ENCODE results near the gene HOXD9.

Gene HOXD9

GRCh38 chr2:176122052-176122682 lies 352 bp upstream of the HOXD9 start:
- WGBS (ENCODE audit: insufficient coverage, insufficient read length), result no CpG with 5 or more reads among the region's 47 CpGs
- H3K27ac ChIP-seq (ENCODE audit: low read length), result no peak overlapping the region

GRCh38 chr2:176123411-176124109 lies 1.0 kb downstream of the HOXD9 start:
- Histone ChIP-seq H3K27ac (ENCODE audit: low read length) (no peak overlapping the region), H3K4me1 (ENCODE audit: control insufficient read depth, insufficient read depth, low read length) (peaks cover 7% of the 10 kb centered on the region; the same call in 1 of the 2 replicates), H3K27me3 (ENCODE audit: control insufficient read depth, insufficient read depth, low read length) (peaks cover 92% of the 10 kb centered on the region), H3K4me3 (ENCODE audit: low read length) (no peak overlapping the region), H3K9me3 (ENCODE audit: control insufficient read depth, insufficient read depth, low read length) (no peaks in the 10 kb centered on the region), H3K36me3 (ENCODE audit: control insufficient read depth, insufficient read depth, low read length) (no peaks in the 10 kb centered on the region)
- no CpG with 5 or more reads among the region's 40 CpGs for WGBS (ENCODE audit: insufficient coverage, insufficient read length)
- DNase-seq (ENCODE audit: low read depth, low spot score), result no peak

More at GRCh38 chr2:176122052-176122682, 352 bp upstream of the HOXD9 start:
- Histone ChIP-seq H3K36me3 (ENCODE audit: control insufficient read depth, insufficient read depth, low read length) (no peaks in the 10 kb centered on the region), H3K9me3 (ENCODE audit: control insufficient read depth, insufficient read depth, low read length) (no peaks in the 10 kb centered on the region), H3K27me3 (ENCODE audit: control insufficient read depth, insufficient read depth, low read length) (peaks cover 94% of the 10 kb centered on the region), H3K4me1 (ENCODE audit: control insufficient read depth, insufficient read depth, low read length) (peaks cover 7% of the 10 kb centered on the region; the same call in 1 of the 2 replicates), H3K4me3 (ENCODE audit: low read length) (no peak overlapping the region; the same call in 1 of the 2 replicates)
- no peak for DNase-seq (ENCODE audit: low read depth, low spot score)

- Histone ChIP-seq H3K36me3 (ENCODE audit: control insufficient read depth, insufficient read depth, low read length) (no peaks in the 10 kb centered on the region), H3K27me3 (ENCODE audit: control insufficient read depth, insufficient read depth, low read length) (peaks cover 94% of the 10 kb centered on the region), H3K4me1 (ENCODE audit: control insufficient read depth, insufficient read depth, low read length) (peaks cover 10% of the 10 kb centered on the region; the same call in 1 of the 2 replicates), H3K27ac (ENCODE audit: low read length) (no peak overlapping the region), H3K9me3 (ENCODE audit: control insufficient read depth, insufficient read depth, low read length) (no peaks in the 10 kb centered on the region), H3K4me3 (ENCODE audit: low read length) (no peak overlapping the region)
- WGBS (ENCODE audit: insufficient coverage, insufficient read length), result no CpG with 5 or more reads among the region's 34 CpGs
- no peak for DNase-seq (ENCODE audit: low read depth, low spot score)
Observed at GRCh38 chr2:176124110-176124946, 1.8 kb downstream of the HOXD9 start.

GRCh38 chr2:176124947-176125771 lies 2.6 kb downstream of the HOXD9 start:
- Histone ChIP-seq H3K27ac (ENCODE audit: low read length) (no peak overlapping the region), H3K4me1 (ENCODE audit: control insufficient read depth, insufficient read depth, low read length) (peaks cover 12% of the 10 kb centered on the region; the same call in 1 of the 2 replicates), H3K27me3 (ENCODE audit: control insufficient read depth, insufficient read depth, low read length) (peaks cover 92% of the 10 kb centered on the region), H3K9me3 (ENCODE audit: control insufficient read depth, insufficient read depth, low read length) (no peaks in the 10 kb centered on the region), H3K36me3 (ENCODE audit: control insufficient read depth, insufficient read depth, low read length) (no peaks in the 10 kb centered on the region), H3K4me3 (ENCODE audit: low read length) (no peak overlapping the region)
- WGBS (ENCODE audit: insufficient coverage, insufficient read length), result no CpG with 5 or more reads among the region's 9 CpGs
- DNase-seq (ENCODE audit: low read depth, low spot score), result no peak

GRCh38 chr2:176125772-176126054 lies 3.2 kb downstream of the HOXD9 start:
- Histone ChIP-seq H3K27ac (ENCODE audit: low read length) (no peak overlapping the region), H3K36me3 (ENCODE audit: control insufficient read depth, insufficient read depth, low read length) (no peaks in the 10 kb centered on the region), H3K27me3 (ENCODE audit: control insufficient read depth, insufficient read depth, low read length) (peaks cover 91% of the 10 kb centered on the region), H3K4me3 (ENCODE audit: low read length) (no peak overlapping the region), H3K4me1 (ENCODE audit: control insufficient read depth, insufficient read depth, low read length) (peaks cover 12% of the 10 kb centered on the region; the same call in 1 of the 2 replicates), H3K9me3 (ENCODE audit: control insufficient read depth, insufficient read depth, low read length) (no peaks in the 10 kb centered on the region)
- DNase-seq (ENCODE audit: low read depth, low spot score), result no peak
- no CpG with 5 or more reads among the region's 6 CpGs for WGBS (ENCODE audit: insufficient coverage, insufficient read length)

- Histone ChIP-seq H3K9me3 (ENCODE audit: control insufficient read depth, insufficient read depth, low read length) (no peaks in the 10 kb centered on the region), H3K27ac (ENCODE audit: low read length) (no peak overlapping the region), H3K4me3 (ENCODE audit: low read length) (no peak overlapping the region), H3K27me3 (ENCODE audit: control insufficient read depth, insufficient read depth, low read length) (peaks cover 88% of the 10 kb centered on the region), H3K4me1 (ENCODE audit: control insufficient read depth, insufficient read depth, low read length) (peaks cover 12% of the 10 kb centered on the region; the same call in 1 of the 2 replicates), H3K36me3 (ENCODE audit: control insufficient read depth, insufficient read depth, low read length) (no peaks in the 10 kb centered on the region)
- DNase-seq (ENCODE audit: low read depth, low spot score), result no peak
- no CpG with 5 or more reads among the region's 13 CpGs for WGBS (ENCODE audit: insufficient coverage, insufficient read length)
Observed at GRCh38 chr2:176126929-176127773, 4.6 kb downstream of the HOXD9 start.

GRCh38 chr2:176127774-176128072 lies 5.2 kb downstream of the HOXD9 start:
- H3K9me3 ChIP-seq (ENCODE audit: control insufficient read depth, insufficient read depth, low read length), result no peaks in the 10 kb centered on the region
- H3K36me3 ChIP-seq (ENCODE audit: control insufficient read depth, insufficient read depth, low read length), result no peaks in the 10 kb centered on the region
- no CpG with 5 or more reads among the region's 4 CpGs for WGBS (ENCODE audit: insufficient coverage, insufficient read length)
- peaks cover 88% of the 10 kb centered on the region for H3K27me3 ChIP-seq (ENCODE audit: control insufficient read depth, insufficient read depth, low read length)
- no peak overlapping the region for H3K4me3 ChIP-seq (ENCODE audit: low read length)
- no peak for DNase-seq (ENCODE audit: low read depth, low spot score)
- peaks cover 9% of the 10 kb centered on the region; the same call in 1 of the 2 replicates for H3K4me1 ChIP-seq (ENCODE audit: control insufficient read depth, insufficient read depth, low read length)
- no peak overlapping the region for H3K27ac ChIP-seq (ENCODE audit: low read length)

- Histone ChIP-seq H3K4me1 (ENCODE audit: control insufficient read depth, insufficient read depth, low read length) (0 out of 2 replicates have a peak, but pooled peaks cover 5% of the 10 kb centered on the region), H3K9me3 (ENCODE audit: control insufficient read depth, insufficient read depth, low read length) (no peaks in the 10 kb centered on the region), H3K36me3 (ENCODE audit: control insufficient read depth, insufficient read depth, low read length) (no peaks in the 10 kb centered on the region), H3K4me3 (ENCODE audit: low read length) (no peak overlapping the region), H3K27me3 (ENCODE audit: control insufficient read depth, insufficient read depth, low read length) (peaks cover 88% of the 10 kb centered on the region), H3K27ac (ENCODE audit: low read length) (no peak overlapping the region)
- no CpG with 5 or more reads among the region's 49 CpGs for WGBS (ENCODE audit: insufficient coverage, insufficient read length)
- DNase-seq (ENCODE audit: low read depth, low spot score), result no peak
Observed at GRCh38 chr2:176128172-176128981, 5.9 kb downstream of the HOXD9 start.
